ENCODE results near the gene MBD2.

MBD2 gene

DNA sequence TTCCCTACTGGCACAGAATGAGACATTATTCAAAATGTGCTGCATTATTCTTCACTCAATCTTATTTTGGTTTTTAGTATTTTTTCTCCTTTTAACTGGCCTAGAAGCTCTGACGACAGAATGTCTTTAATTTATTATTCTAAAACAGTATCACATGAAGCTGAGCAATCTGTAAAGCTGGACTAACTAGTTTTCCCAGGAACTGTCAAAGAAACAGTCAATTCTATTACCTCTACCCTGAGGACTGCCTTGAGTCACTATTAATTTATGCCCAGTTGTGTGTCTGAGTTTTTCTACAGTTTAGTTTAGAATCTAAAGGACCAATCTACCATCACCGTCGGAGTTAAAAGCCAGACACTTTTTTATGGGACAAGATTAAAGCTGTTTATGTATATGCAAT is 31.6 kb downstream of the MBD2 start:
- no peak for DNase-seq

- DNase-seq, result no peak
Measured at GRCh38 chr18:54192415-54192814, 32.1 kb downstream of the MBD2 start.

- DNase-seq, result no peak
Measured at GRCh38 chr18:54191352-54191751, 33.1 kb downstream of the MBD2 start.

GRCh38 chr18:54187372-54187771 is 37.1 kb downstream of the MBD2 start:
- DNase-seq, result no peak

GRCh38 chr18:54184836-54185235 is 39.6 kb downstream of the MBD2 start:
- DNase-seq, result no peak

- DNase-seq, result no peak
Measured at GRCh38 chr18:54183390-54183789, 41.1 kb downstream of the MBD2 start.

- no peak for DNase-seq
Measured at GRCh38 chr18:54181856-54182602, 42.4 kb downstream of the MBD2 start.

DNA sequence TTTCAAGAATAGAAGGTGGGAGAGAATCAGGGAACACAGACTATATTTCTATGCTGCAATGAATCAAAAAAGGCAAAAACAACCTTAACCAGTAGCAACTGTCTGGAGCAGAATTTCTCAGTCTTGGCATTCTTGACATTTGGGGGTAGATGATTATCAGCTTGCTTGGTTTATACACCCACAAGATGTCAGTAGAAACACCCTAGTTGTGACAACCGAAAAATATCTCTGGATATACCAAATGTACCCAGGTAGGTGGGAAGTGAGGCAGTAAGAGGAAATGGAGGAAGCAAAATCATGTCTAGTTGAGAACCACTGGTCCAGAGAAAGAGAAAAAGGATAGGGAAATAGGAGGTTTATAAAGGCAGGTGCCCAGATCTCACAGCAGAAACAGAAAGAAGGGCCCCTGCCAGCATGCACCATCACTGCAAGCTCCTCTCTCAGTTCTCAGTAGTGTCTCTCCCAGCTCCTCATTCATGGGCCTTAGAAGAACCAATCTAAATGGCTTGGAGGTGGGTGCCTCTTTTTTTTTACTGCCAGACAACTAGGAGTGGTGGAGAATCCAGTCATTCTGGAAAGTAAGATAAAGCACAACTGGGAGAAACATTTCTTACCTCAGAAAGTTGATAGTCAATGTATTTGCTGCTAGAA is 50.4 kb downstream of the MBD2 start:
- DNase-seq, result no peak

GRCh38 chr18:54173250-54173649 is 51.2 kb downstream of the MBD2 start:
- no peak for DNase-seq

- DNase-seq, result no peak
Measured at GRCh38 chr18:54169431-54170403, 54.8 kb downstream of the MBD2 start.

GRCh38 chr18:54165450-54165849 is 59.0 kb downstream of the MBD2 start:
- DNase-seq, result no peak

DNA sequence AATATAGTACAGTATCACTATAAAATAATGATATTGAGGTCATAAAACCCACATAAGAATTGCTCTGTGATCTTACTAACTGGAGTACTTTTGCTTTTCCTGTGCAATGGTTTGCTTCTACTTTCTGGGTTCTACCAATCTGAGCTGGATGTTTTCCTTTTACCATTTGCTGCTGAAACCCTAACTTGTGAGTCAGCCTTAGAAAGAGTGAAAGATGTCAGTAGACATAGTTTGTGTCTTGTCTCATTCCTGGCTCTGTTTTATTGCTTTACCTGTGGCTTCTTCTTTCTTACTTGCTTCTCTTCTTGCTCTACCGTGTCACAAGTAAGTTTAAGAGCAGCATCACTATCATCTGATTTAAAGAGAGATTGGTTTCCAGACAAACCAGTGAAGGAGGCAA is 61.0 kb downstream of the MBD2 start:
- DNase-seq, result no peak

- DNase-seq, result no peak
Measured at GRCh38 chr18:54162431-54162830, 62.0 kb downstream of the MBD2 start.

GRCh38 chr18:54161267-54161666 is 63.2 kb downstream of the MBD2 start:
- no peak for DNase-seq

DNA sequence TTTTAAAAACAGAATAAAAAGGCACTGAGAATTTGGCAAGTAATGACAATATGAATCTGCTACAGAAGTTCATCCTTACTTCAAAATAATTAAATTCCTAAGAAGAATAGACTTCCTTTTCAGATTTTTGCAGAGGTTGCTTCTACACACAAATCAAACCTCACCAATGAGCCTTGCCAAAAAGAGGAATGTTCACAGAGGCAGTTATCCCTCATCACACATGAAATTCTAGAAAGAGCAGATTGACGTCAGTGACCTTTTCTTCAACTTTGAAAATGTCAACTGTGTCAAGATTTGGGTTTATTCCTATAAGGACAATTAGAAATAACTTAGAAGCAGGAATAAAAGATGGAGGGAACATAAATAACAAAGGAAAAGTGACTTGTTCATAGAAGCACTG is 64.6 kb downstream of the MBD2 start:
- DNase-seq, result no peak

- DNase-seq, result no peak
Measured at GRCh38 chr18:54157646-54158385, 66.7 kb downstream of the MBD2 start.

DNA sequence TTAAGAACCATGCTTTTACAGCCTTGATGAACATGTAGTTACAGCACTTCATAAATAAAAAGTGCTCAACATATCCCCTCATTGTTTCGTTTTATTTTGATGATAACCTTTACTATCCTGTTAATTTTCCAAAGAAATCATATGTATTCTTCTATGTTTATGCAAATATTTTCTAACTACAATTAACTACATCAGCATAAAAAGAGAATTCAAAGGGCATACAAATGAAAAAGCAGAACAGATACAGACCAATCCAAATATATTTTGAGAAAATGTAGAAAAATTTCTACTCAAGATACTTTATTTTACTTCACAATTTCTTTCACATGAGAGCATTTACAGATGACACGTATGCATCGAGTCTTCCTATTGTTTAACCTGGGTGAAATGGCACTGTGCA is 69.1 kb downstream of the MBD2 start:
- DNase-seq, result no peak

- no peak for DNase-seq
Measured at GRCh38 chr18:54154231-54154630, 70.2 kb downstream of the MBD2 start.

DNA sequence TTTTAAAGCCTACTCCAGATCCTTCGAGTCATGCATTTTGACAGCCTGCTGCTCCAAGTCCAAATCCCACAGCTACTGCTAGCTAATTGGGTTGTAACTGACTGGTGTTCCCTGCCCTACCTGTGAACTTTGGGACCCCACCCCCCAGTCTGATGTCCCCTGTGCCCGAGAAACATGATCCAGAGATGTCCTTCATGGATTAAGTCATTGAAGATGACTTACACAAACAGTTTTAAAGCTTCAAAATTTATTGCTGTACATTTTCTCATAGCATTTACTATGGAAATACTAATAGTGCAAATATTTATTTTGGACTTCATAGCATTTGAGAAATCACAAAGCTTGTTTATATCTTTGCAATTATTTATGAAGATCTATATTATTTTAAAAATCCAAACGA is 73.1 kb downstream of the MBD2 start:
- DNase-seq, result no peak

DNA sequence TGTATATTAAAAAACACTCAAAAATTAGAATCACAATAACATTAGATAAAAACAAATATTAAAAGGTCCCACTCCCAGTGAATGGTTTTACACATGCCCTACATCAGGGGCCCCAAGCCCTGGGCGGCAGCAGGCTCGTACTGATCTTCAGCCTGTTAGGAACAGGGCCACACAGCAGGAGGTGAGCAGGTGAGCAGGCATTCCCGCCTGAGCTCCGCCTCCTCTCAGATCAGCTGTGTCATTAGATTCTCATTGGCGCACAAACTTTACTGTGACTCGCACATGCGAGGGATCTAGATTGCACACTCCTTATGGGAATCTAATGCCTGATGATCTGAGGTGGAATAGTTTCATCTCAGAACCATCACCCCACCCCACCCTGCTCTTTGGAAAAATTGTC is 74.2 kb downstream of the MBD2 start:
- no peak for DNase-seq

- no peak for DNase-seq
Measured at GRCh38 chr18:54149078-54149697, 75.3 kb downstream of the MBD2 start.

DNA sequence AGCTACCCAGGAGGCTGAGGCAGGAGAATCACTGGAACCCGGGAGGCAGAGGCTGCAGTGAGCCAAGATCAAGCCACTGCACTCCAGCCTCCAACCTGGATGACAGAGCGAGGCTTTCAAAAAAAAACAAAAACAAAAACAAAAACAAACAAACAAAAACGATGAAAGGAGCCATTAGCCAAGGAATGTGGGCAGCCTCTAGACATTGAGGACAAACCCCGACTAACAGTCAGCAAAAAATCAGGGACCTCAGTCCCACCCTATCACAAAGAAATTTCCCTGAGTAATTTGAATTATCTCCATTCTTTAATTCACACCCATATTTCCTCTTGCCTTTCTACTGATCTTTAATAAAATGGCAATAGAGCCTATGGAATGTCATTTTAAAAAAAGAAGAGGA is 75.8 kb downstream of the MBD2 start:
- no peak for DNase-seq

Measured in activated T-cell treated with anti-CD3 and anti-CD28 coated beads, Interleukin-2, amount 50 U/mL, for 1 hour (primary cell).